Astrocyte (in vitro differentiated cells and primary cell): Measurements from ENCODE around the gene KDM2B. TPM values are rescaled to one million over a fixed set of nuclear protein-coding genes. Genes with fewer than 3 reads are reported as not detected.

ENCODE experiments used
- DNase-seq: peaks from one replicate; pipeline ENCODE4 v3.0.0-alpha.2; 2010; ENCODE audit warnings: low read depth
- FAIRE-seq: peaks from 2 replicates; lab custom pipeline; 2011; peaks lifted over from hg19 to GRCh38; lab: Jason Lieb, UNC
- H2AFZ ChIP-seq: 2 replicates; pipeline ENCODE4 v1.6.0; 2012; ENCODE audit warnings: low read depth, low read length, inconsistent platforms
- H3K27ac ChIP-seq: 2 replicates; pipeline ENCODE4 v1.5.1; 2011; ENCODE audit warnings: low read depth, low read length, inconsistent platforms
- H3K27me3 ChIP-seq: 2 replicates; pipeline ENCODE4 v1.6.0; 2011; ENCODE audit warnings: low read length, inconsistent platforms; ENCODE audit not compliant: insufficient read depth
- H3K36me3 ChIP-seq: 2 replicates; pipeline ENCODE4 v1.5.1; 2011; ENCODE audit warnings: low read length, inconsistent platforms; ENCODE audit not compliant: insufficient read depth
- H3K4me1 ChIP-seq: 2 replicates; pipeline ENCODE4 v1.5.1; 2011; ENCODE audit warnings: low read length, inconsistent platforms; ENCODE audit not compliant: insufficient read depth
- H3K4me2 ChIP-seq: 2 replicates; pipeline ENCODE4 v1.6.0; 2012; ENCODE audit warnings: low read length, inconsistent platforms
- H3K4me3 ChIP-seq: 2 replicates; pipeline ENCODE4 v1.5.1; 2011; ENCODE audit warnings: low read depth, mild to moderate bottlenecking, low read length, inconsistent platforms; ENCODE audit not compliant: insufficient read depth
- H3K79me2 ChIP-seq: 2 replicates; pipeline ENCODE4 v1.6.0; 2012; ENCODE audit warnings: mild to moderate bottlenecking, low read length, inconsistent platforms; ENCODE audit not compliant: insufficient read depth
- H3K9ac ChIP-seq: 2 replicates; pipeline ENCODE4 v1.6.0; 2012; ENCODE audit warnings: mild to moderate bottlenecking, low read length, inconsistent platforms
- H3K9me3 ChIP-seq: 2 replicates; pipeline ENCODE4 v1.5.1; 2012; ENCODE audit warnings: low read depth, mild to moderate bottlenecking, low read length, inconsistent platforms; ENCODE audit not compliant: insufficient read depth
- H4K20me1 ChIP-seq: 2 replicates; pipeline ENCODE4 v1.6.0; 2012; ENCODE audit warnings: low read length, inconsistent platforms; ENCODE audit not compliant: insufficient read depth
- H3K27ac Mint-ChIP-seq: one replicate; pipeline ENCODE4 v1.8.0; 2021; ENCODE audit warnings: mild to moderate bottlenecking, mixed read lengths; ENCODE audit not compliant: unreplicated experiment
- H3K27me3 Mint-ChIP-seq: one replicate; pipeline ENCODE4 v1.8.0; 2021; ENCODE audit warnings: low read depth, mixed read lengths; ENCODE audit not compliant: unreplicated experiment
- H3K36me3 Mint-ChIP-seq: one replicate; pipeline ENCODE4 v1.8.0; 2021; ENCODE audit warnings: low read depth, mixed read lengths; ENCODE audit not compliant: unreplicated experiment
- H3K4me1 Mint-ChIP-seq: one replicate; pipeline ENCODE4 v1.8.0; 2021; ENCODE audit warnings: low read depth, mixed read lengths; ENCODE audit not compliant: unreplicated experiment
- H3K4me3 Mint-ChIP-seq: one replicate; pipeline ENCODE4 v1.8.0; 2021; ENCODE audit warnings: mild to moderate bottlenecking, moderate library complexity, mixed read lengths; ENCODE audit not compliant: unreplicated experiment
- H3K9me3 Mint-ChIP-seq: one replicate; pipeline ENCODE4 v1.8.0; 2021; ENCODE audit warnings: mild to moderate bottlenecking, mixed read lengths; ENCODE audit not compliant: unreplicated experiment
- CTCF ChIP-seq: IDR thresholded peaks from 2 replicates; pipeline ENCODE4 v1.5.1; 2011; ENCODE audit warnings: low read depth, mild to moderate bottlenecking, inconsistent platforms, low read length, moderate library complexity; ENCODE audit not compliant: insufficient read depth
- EZH2 ChIP-seq: IDR thresholded peaks from 2 replicates; pipeline ENCODE4 v1.6.1; 2012; ENCODE audit warnings: mild to moderate bottlenecking, low read length, inconsistent platforms; ENCODE audit not compliant: insufficient read depth
- total RNA-seq: library from RNA; stranded (reverse); gene quantifications from 2 replicates; pipeline ENCODE4 v1.2.1, GENCODE V29; 2021

KDM2B gene
- total RNA-seq, 1 donor from 2014 or later: 23.4 TPM

GRCh38 chr12:121524196-121524916 lies 56.5 kb downstream of the KDM2B start:
- Histone ChIP-seq H3K9ac (no peak overlapping the region), H2AFZ (no peak overlapping the region), H3K36me3 (no peaks in the 10 kb centered on the region), H4K20me1 (peaks cover 7% of the 10 kb centered on the region), H3K4me1 (no peaks in the 10 kb centered on the region), H3K27me3 (no peaks in the 10 kb centered on the region), H3K79me2 (no peaks in the 10 kb centered on the region), H3K4me2 (no peak overlapping the region), H3K9me3 (no peaks in the 10 kb centered on the region), H3K27ac (no peak overlapping the region), H3K4me3 (no peak overlapping the region)
- Mint-ChIP-seq H3K9me3 (no peaks in the 10 kb centered on the region), H3K27ac (peak overlapping the region; percentile 55), H3K36me3 (peaks cover 7% of the 10 kb centered on the region), H3K27me3 (no peaks in the 10 kb centered on the region), H3K4me1 (peaks cover 6% of the 10 kb centered on the region), H3K4me3 (no peak overlapping the region)
- no peak for TF ChIP-seq EZH2
- no peak for TF ChIP-seq CTCF
- FAIRE-seq: no peak
- DNase-seq: no peak

GRCh38 chr12:121523741-121524140 lies 57.1 kb downstream of the KDM2B start:
- TF ChIP-seq EZH2: no peak
- TF ChIP-seq CTCF: no peak
- H3K36me3 ChIP-seq: no peaks in the 10 kb centered on the region
- Mint-ChIP-seq H3K27me3 (no peaks in the 10 kb centered on the region), H3K4me3 (peak overlapping the region; percentile 16), H3K27ac (no peak overlapping the region), H3K9me3 (no peaks in the 10 kb centered on the region), H3K4me1 (peaks cover 6% of the 10 kb centered on the region), H3K36me3 (peaks cover 9% of the 10 kb centered on the region)
- FAIRE-seq: no peak
- H3K4me2 ChIP-seq: no peak overlapping the region
- no peak for DNase-seq
- no peaks in the 10 kb centered on the region for H3K79me2 ChIP-seq
- H4K20me1 ChIP-seq: peaks cover 7% of the 10 kb centered on the region
- no peaks in the 10 kb centered on the region for H3K9me3 ChIP-seq
- H3K4me3 ChIP-seq: no peak overlapping the region
- H3K9ac ChIP-seq: no peak overlapping the region
- H3K4me1 ChIP-seq: no peaks in the 10 kb centered on the region
- H3K27me3 ChIP-seq: no peaks in the 10 kb centered on the region
- no peak overlapping the region for H2AFZ ChIP-seq
- H3K27ac ChIP-seq: no peak overlapping the region

- H3K27me3 Mint-ChIP-seq: no peaks in the 10 kb centered on the region
- Histone ChIP-seq H3K27ac (no peak overlapping the region), H3K27me3 (no peaks in the 10 kb centered on the region), H3K4me1 (no peaks in the 10 kb centered on the region), H3K36me3 (no peaks in the 10 kb centered on the region), H3K4me3 (no peak overlapping the region), H3K9me3 (no peaks in the 10 kb centered on the region), H4K20me1 (peaks cover 7% of the 10 kb centered on the region), H3K79me2 (no peaks in the 10 kb centered on the region), H2AFZ (no peak overlapping the region), H3K9ac (no peak overlapping the region), H3K4me2 (no peak overlapping the region)
- H3K36me3 Mint-ChIP-seq: peaks cover 9% of the 10 kb centered on the region
- H3K27ac Mint-ChIP-seq: no peak overlapping the region
- no peaks in the 10 kb centered on the region for H3K9me3 Mint-ChIP-seq
- FAIRE-seq: no peak
- TF ChIP-seq EZH2 (no peak), CTCF (no peak)
- no peak overlapping the region for H3K4me3 Mint-ChIP-seq
- H3K4me1 Mint-ChIP-seq: peaks cover 6% of the 10 kb centered on the region
- no peak for DNase-seq
Measured at GRCh38 chr12:121522971-121523370, 57.9 kb downstream of the KDM2B start.
